NCI-H1417 treated with DMSO at 0.1 percent for 48 hours (cell line): ENCODE data around the gene TPM1.
"Not testable (repeated sequence)": the region's sequence is repeated elsewhere in the genome, so short reads cannot be mapped to it uniquely, and the experiment has no call there.

ENCODE experiments used
- DNase-seq: peaks from one replicate; lab custom pipeline; 2025; lab: John Stamatoyannopoulos, UW

Gene TPM1

DNA sequence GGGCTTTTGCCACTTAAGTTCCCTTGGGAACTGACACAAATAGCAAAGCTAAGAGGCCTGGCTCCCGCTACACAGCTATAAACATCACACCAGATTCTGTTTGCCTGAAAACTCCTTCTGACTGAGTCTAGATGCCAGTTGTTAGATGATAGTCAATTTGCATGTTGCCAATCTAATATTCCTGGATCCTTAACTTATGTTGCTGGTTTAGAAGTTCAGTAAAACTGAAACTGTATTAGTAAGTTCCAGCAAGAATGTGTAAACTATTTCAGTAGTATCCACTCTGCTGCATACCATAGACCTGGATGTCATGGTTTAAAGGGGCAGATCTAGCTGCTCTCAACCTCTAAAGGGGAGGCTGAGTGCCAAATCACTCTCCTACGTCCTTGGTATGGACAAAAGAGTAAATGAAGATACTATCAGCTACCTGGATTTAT lies 52.0 kb downstream of the TPM1 start:
- DNase-seq = no peak

DNA sequence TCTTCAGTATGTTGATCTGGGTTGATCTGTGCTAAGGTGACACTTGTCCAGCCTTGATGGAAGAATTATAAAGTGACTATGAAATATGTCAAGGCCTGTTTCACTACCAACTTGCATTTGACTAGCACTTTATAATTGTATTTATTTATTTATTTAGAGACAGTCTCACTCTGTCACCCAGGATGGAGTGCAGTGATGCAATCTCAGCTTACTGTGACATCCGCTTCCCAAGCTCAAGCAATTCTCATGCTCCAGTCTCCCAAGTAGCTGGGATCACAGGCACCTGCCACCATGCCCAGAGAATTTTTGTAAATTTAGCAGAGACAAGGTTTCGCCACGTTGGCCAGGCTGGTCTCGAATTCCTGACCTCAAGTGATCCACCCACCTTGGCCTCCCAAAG lies 53.6 kb downstream of the TPM1 start:
- DNase-seq = no peak

DNA sequence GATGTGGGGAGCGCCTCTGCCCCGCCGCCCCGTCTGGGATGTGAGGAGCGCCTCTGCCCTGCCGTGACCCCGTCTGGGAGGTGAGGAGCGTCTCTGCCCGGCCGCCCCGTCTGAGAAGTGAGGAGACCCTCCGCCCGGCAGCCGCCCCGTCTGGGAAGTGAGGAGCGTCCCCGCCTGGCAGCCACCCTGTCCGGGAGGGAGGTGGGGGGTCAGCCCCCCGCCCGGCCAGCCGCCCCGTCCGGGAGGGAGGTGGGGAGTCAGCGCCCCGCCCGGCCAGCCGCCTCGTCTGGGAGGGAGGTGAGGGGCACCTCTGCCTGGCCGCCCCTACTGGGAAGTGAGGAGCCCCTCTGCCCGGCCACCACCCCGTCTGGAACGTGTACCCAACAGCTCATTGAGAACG lies 56.4 kb downstream of the TPM1 start:
- not testable (repeated sequence) for DNase-seq

DNA sequence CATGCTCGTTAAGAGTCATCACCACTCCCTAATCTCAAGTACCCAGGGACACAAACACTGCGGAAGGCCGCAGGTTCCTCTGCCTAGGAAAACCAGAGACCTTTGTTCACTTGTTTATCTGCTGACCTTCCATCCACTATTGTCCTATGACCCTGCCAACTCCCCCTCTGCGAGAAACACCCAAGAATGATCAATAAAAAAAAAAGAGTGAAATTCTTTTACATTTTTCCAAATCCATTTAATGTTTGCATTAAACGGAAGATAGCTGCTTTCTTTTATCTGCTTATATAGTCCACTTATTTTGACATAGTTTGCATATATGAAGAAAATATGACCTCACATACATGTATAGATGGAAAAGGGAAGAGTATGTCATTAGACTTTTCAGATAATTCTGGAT lies 57.0 kb downstream of the TPM1 start:
- not testable (repeated sequence) for DNase-seq

DNA sequence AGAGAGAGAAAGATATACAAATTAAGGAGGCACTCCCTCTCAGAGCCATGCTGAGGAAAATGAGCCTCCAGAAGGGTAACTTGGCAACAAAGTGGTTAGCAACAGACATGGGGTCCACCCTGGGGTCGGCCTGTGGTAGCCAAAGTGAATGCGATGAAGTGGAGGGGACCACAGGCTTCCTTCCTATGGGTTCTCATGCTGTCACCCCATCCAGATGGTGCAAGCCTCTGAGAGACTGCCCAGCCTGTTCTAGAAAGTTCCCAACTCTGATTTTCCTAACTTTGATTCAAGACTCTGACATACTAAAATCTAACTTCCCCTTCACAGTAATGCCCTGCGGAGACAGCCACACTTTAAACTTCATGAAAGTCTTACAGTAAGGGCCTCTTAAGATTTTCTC lies 60.9 kb downstream of the TPM1 start:
- DNase-seq = no peak

DNA sequence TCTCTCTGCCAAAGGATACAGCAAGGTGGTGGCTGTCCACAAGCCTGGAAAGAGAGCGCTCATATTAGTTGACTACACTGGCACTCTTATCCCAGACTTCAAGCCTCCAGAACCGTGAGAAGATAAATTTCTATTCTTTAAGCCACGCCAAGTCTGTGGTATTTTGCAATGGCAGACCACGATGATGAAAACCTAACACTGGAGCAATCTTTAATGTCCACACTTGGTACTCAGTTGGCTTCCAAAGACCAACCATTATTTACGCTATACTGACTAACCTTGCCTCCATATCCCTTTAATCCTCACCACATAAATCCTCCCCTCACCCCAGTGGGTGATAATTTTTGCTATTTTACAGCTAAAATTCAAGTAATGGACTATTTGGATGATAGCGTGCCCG lies 62.2 kb downstream of the TPM1 start:
- no peak for DNase-seq

DNA sequence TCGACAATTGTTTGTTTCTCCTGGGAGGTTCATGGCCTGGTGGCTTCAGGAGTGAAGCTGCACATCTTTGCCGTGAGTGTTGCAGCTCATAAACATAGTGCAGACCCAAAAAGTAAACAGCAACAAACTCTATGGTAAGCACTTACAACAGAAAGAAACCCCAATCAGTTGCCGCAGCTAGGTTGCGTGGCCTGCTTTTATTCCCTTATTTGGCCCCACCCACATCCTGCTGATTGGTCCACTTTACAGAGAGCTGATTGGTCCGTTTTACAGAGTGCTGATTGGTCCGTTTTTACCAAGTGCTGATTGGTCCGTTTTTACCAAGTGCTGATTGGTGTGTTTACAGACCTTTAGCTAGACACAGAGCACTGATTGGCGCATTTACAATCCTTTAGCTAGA lies 62.8 kb downstream of the TPM1 start:
- DNase-seq = not testable (repeated sequence)

DNA sequence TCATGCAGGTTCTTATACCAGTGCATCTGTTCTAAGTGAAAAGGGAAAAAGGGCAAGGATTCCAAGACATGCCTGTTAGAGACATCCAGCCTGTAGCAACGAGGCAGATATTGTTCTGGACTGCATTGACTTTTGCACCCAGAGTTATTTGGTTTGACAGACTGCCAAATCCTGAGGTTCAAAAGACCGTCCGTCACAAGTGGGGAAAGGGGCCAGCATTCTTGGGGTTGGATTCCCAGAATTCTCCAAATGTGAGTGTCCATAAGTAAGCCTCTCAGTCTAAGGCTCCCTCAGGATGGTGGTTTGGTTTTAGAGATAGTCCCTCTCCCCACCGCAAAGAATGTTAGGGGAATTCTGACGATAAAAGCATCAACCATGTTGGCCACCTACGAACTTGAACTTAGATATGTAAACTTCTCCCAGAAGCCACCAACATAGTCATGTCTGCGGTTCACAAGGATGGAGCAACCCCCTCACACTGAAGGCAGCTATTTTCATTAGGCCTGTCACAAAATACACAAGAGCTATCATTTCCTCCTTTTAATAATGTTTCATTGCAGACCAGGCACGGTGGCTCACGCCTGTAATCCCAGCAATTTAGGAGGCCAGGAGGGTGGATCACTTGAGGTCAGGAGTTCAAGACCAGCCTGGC lies 65.5 kb downstream of the TPM1 start:
- DNase-seq = no peak

DNA sequence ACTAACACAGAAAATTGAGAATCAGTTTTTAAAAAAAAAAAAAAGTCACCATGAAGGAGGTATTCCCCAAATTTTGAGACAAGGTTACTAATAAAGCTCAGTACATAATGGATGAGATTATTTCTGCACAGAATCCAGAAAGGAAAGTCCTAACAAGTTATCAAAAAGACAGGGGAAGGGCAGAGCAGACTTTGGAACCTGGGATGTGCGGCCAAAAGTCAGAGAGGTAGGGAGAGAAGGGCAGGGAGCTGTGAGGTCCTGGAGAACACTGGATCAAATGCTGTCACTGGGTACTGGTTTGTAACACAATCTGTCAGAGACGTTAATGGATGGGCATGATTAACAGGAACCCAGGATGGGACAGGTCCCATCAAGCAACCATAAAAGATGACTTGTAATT lies 67.0 kb downstream of the TPM1 start:
- DNase-seq = no peak

DNA sequence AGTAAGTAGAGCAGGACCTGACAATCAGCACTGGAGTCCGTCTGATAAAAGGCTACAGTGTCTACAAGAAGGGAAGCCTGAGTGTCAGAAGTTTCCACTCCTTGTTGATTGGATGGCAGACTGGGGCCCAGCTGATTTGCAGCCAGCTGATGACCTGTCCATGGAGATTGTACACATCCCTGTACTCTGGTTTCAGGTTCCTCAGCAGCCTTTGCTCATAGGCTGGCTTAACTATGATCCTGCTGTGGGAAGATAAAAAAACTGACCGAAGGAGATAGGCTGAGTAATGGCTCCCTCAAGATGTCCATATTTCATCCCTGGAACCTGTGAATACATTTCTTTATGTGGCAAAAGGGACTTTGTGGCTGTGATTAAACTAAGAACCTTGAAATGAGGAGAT lies 67.4 kb downstream of the TPM1 start:
- no peak for DNase-seq

DNA sequence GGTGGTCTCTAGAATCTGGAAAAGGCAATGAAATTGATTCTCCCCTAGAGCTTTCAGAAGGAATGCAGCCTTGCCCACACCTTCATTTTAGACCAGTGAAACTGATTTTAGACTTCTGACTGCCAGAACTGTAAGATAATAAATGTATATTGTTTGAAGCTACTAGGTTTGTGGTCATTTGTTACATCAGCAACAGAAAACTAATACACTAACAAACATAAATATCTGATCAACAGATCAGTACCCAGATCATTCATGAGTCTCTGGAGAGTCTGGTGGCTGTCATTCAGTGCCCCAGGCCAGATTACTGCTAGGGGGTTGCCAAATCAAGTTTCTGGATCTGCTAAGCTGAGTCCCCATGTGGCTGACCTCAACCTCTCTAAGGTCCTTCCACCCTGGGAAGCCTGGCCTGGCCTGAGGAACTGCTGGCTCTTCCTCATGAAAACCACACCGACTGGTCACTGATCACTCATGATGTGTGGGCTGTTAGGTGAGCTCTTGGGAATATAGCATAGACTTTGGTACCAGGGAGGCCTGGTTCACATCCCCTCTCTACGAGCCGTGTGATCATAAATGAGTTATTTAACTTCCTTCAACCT lies 68.0 kb downstream of the TPM1 start:
- no peak for DNase-seq

DNA sequence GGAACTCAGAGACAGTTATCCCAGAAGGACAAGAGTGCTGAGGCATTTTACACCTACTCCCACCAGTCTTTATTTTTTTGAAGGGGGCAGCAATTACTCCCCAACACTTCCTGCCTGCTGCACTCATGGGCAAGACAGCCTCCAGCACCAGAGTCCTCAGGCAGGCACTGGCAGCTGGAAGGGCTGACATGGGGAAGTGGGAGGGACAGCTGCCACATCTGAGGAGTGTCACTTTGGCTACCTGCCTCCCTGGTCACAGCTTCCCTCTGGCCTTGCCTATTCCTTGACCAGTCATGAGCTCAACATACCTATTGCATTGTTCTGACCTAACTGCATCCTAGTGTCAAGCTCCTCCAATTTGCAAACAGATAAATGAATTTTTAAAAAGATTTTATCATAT lies 68.9 kb downstream of the TPM1 start:
- DNase-seq = no peak

DNA sequence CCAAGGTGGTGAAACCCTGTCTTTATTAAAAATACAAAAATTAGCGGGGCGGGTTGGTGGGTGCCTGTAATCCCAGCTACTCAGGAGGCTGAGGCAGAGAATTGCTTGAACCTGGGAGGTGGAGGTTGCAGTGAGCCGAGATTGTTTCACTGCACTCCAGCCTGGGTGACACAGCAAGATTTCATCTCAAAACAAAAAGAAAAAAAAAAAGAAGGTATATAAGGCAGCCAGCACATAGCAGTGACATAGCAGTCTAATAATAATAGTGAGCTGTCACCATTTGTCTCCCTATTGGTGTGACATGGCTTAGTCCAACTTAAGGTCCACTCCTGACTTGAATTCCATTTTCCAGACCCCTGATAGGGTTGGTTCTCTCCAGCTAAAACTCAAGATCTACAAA lies 70.3 kb downstream of the TPM1 start:
- DNase-seq = no peak

DNA sequence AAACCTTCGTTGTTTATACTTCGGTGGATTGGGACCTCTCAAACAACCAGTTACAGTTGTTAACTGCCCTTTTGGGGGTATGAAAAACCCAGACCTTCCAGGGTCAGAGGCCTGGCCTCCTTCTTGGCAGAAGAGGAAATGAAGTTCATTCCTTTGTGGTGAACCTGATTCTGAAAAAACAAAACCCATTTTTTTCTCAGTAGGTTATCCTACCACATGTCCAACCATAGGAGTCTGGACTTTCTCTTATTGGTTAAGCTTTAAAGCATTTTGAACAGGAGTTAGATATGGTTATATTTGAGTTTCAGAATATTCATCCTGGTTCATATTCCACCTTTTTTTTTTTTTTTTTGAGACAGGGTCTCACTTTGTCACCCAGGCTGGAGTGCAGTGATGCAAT lies 71.9 kb downstream of the TPM1 start:
- no peak for DNase-seq
